Adipocyte (in vitro differentiated cells): ENCODE measurements around the gene PRKCH.
A peak's percentile ranks its signal among the peaks of the same experiment; 100 is the strongest.

Experiments used
- DNase-seq: peaks from one replicate; pipeline ENCODE4 v3.0.0-alpha.2; 2015; ENCODE audit warnings: low read depth
- H3K27me3 ChIP-seq: replicated peaks from 2 replicates; pipeline ENCODE4 v1.7.0; 2013; ENCODE audit warnings: mild to moderate bottlenecking, low read length, moderate library complexity; ENCODE audit not compliant: control insufficient read depth, insufficient read depth
- H3K36me3 ChIP-seq: 2 replicates; pipeline ENCODE4 v1.7.0; 2013; ENCODE audit warnings: low read length, mild to moderate bottlenecking, moderate library complexity; ENCODE audit not compliant: control insufficient read depth, insufficient read depth, severe bottlenecking
- H3K4me1 ChIP-seq: 2 replicates; pipeline ENCODE4 v1.7.0; 2013; ENCODE audit warnings: mild to moderate bottlenecking, low read length, moderate library complexity; ENCODE audit not compliant: control insufficient read depth, insufficient read depth
- H3K4me3 ChIP-seq: 2 replicates; pipeline ENCODE4 v1.7.0; 2013; ENCODE audit warnings: mild to moderate bottlenecking, low read length, moderate library complexity
- H3K9ac ChIP-seq: 2 replicates; pipeline ENCODE4 v1.7.0; 2013; ENCODE audit warnings: mild to moderate bottlenecking, low read length, moderate library complexity
- H3K9me3 ChIP-seq: 2 replicates; pipeline ENCODE4 v1.7.0; 2013; ENCODE audit warnings: mild to moderate bottlenecking, low read length, moderate library complexity; ENCODE audit not compliant: control insufficient read depth

Gene PRKCH

GRCh38 chr14:61499991-61500390 is 178.6 kb downstream of the PRKCH start:
- no peak overlapping the region for H3K9ac ChIP-seq

GRCh38 chr14:61501714-61502458 is 180.5 kb downstream of the PRKCH start:
- Histone ChIP-seq H3K4me1 (peaks cover 41% of the 10 kb centered on the region), H3K27me3 (no peaks in the 10 kb centered on the region), H3K9ac (no peak overlapping the region), H3K36me3 (no peaks in the 10 kb centered on the region), H3K4me3 (no peak overlapping the region), H3K9me3 (no peaks in the 10 kb centered on the region)
- no peak for DNase-seq

More at GRCh38 chr14:61499991-61500390, 178.6 kb downstream of the PRKCH start:
- DNase-seq, result no peak
- Histone ChIP-seq H3K4me3 (no peak overlapping the region), H3K9me3 (no peaks in the 10 kb centered on the region), H3K36me3 (no peaks in the 10 kb centered on the region), H3K4me1 (peaks cover 29% of the 10 kb centered on the region), H3K27me3 (no peaks in the 10 kb centered on the region)

- Histone ChIP-seq H3K9ac (peak overlapping the region; percentile 49), H3K27me3 (no peaks in the 10 kb centered on the region), H3K9me3 (no peaks in the 10 kb centered on the region), H3K36me3 (no peaks in the 10 kb centered on the region), H3K4me3 (no peak overlapping the region), H3K4me1 (peaks cover 41% of the 10 kb centered on the region)
- DNase-seq, result no peak
These were observed 181.2 kb downstream of the PRKCH start for GRCh38 chr14:61502459-61503093.

- DNase-seq, result no peak
- Histone ChIP-seq H3K4me3 (peak overlapping the region; percentile 1), H3K9me3 (no peaks in the 10 kb centered on the region), H3K4me1 (peaks cover 39% of the 10 kb centered on the region), H3K9ac (peak overlapping the region; percentile 49), H3K36me3 (no peaks in the 10 kb centered on the region), H3K27me3 (no peaks in the 10 kb centered on the region)
These were observed 181.9 kb downstream of the PRKCH start for GRCh38 chr14:61503167-61503801.

GRCh38 chr14:61504901-61505300 is 183.5 kb downstream of the PRKCH start:
- no peaks in the 10 kb centered on the region for H3K9me3 ChIP-seq
- DNase-seq, result no peak
- H3K4me1 ChIP-seq, result peaks cover 27% of the 10 kb centered on the region
- H3K4me3 ChIP-seq, result no peak overlapping the region
- H3K36me3 ChIP-seq, result no peaks in the 10 kb centered on the region
- H3K27me3 ChIP-seq, result no peaks in the 10 kb centered on the region
- H3K9ac ChIP-seq, result no peak overlapping the region

GRCh38 chr14:61505815-61506809 is 184.7 kb downstream of the PRKCH start:
- Histone ChIP-seq H3K27me3 (no peaks in the 10 kb centered on the region), H3K4me3 (no peak overlapping the region)
- no peak for DNase-seq

GRCh38 chr14:61508526-61508925 is 187.1 kb downstream of the PRKCH start:
- H3K9me3 ChIP-seq, result no peaks in the 10 kb centered on the region
- H3K4me1 ChIP-seq, result peaks cover 38% of the 10 kb centered on the region
- no peak for DNase-seq
- H3K27me3 ChIP-seq, result no peaks in the 10 kb centered on the region
- no peaks in the 10 kb centered on the region for H3K36me3 ChIP-seq
- H3K4me3 ChIP-seq, result no peak overlapping the region
- no peak overlapping the region for H3K9ac ChIP-seq

More at GRCh38 chr14:61505815-61506809, 184.7 kb downstream of the PRKCH start:
- Histone ChIP-seq H3K36me3 (no peaks in the 10 kb centered on the region), H3K4me1 (peaks cover 27% of the 10 kb centered on the region), H3K9ac (peak overlapping the region; percentile 74), H3K9me3 (no peaks in the 10 kb centered on the region)

- DNase-seq, result no peak
- H3K36me3 ChIP-seq, result no peaks in the 10 kb centered on the region
These were observed 189.6 kb downstream of the PRKCH start for GRCh38 chr14:61510736-61511557.

GRCh38 chr14:61511558-61511948 is 190.2 kb downstream of the PRKCH start:
- peaks cover 52% of the 10 kb centered on the region for H3K4me1 ChIP-seq
- H3K27me3 ChIP-seq, result no peaks in the 10 kb centered on the region
- H3K9me3 ChIP-seq, result no peaks in the 10 kb centered on the region
- H3K36me3 ChIP-seq, result no peaks in the 10 kb centered on the region
- no peak for DNase-seq
- H3K9ac ChIP-seq, result peak overlapping the region; percentile 83
- H3K4me3 ChIP-seq, result peak overlapping the region; percentile 3

More at GRCh38 chr14:61510736-61511557, 189.6 kb downstream of the PRKCH start:
- no peaks in the 10 kb centered on the region for H3K9me3 ChIP-seq
- no peaks in the 10 kb centered on the region for H3K27me3 ChIP-seq
- H3K4me1 ChIP-seq, result peaks cover 52% of the 10 kb centered on the region
- H3K4me3 ChIP-seq, result no peak overlapping the region
- peak overlapping the region; percentile 83 for H3K9ac ChIP-seq
